ENCODE results near the gene TRIM63. TPM values are rescaled to one million over a fixed set of nuclear protein-coding genes. Genes with fewer than 3 reads are reported as not detected.
A peak's percentile ranks its signal among the peaks of the same experiment; 100 is the strongest.

TRIM63 gene
- total and polyA plus RNA-seq, 2 of the 13 experiments (the other 11 are each of a cell fraction or from before 2014, with no cell fraction given), result not detected

DNA sequence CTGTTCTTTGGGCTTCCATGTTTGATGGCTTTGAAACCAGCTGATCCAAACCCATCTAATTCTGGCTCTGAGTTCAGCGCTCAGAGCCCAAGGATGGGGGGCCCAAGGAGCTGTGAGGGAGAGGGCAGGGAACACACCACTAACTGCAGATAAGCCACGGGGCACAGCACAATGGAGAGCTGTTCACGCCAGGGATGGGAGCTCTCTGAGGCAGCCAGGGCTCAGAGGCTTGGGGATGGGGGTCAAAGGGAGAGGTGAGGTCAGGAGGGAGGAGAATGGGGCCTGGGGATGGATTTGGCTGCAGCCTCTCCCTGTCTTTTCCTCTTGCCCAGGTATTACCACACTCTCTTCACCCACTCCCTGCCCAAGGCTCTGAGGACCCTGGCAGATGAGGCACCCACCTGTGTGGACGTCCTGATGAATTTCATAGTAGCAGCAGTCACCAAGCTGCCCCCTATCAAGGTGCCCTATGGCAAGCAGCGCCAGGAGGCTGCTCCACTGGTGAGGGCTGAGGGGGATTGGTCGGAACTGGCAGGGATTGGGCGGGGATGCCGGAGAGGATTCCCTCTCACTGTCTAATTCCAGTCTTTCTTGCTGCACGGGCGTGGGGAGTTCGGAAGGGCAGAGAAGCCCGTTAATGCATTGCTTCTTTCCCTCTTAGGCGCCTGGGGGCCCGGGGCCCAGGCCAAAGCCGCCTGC, 32.8 kb downstream of the TRIM63 start:
- FAIRE-seq, result no peak
- no peak for TF ChIP-seq ZFP62 (CRISPR knock-in tag; IDR thresholded peaks at IDR 0.05)
- no peak for TF ChIP-seq KLF13 (CRISPR knock-in tag; IDR thresholded peaks at IDR 0.05)
- TF ChIP-seq CAMTA2 (CRISPR knock-in tag; IDR thresholded peaks at IDR 0.05; ENCODE audit: borderline replicate concordance), result 0 out of 2 replicates have a peak, but pooled peaks have one; percentile 58
- no peak for TF ChIP-seq ZMYM3 (CRISPR knock-in tag; IDR thresholded peaks at IDR 0.05)
- peak; percentile 6; the same call in 1 of the 2 replicates for TF ChIP-seq HES4 (CRISPR knock-in tag; IDR thresholded peaks at IDR 0.05; ENCODE audit: borderline replicate concordance)
- TF ChIP-seq LCORL (IDR thresholded peaks at IDR 0.05), result no peak
- TF ChIP-seq LCORL (CRISPR knock-in tag; IDR thresholded peaks at IDR 0.05), result no peak
- TF ChIP-seq NR2F1 (CRISPR knock-in tag; IDR thresholded peaks at IDR 0.05), result no peak
- TF ChIP-seq PAXIP1 (CRISPR knock-in tag; conservative IDR thresholded peaks at IDR 0.05), result no peak
- TF ChIP-seq ZFP1 (CRISPR knock-in tag; IDR thresholded peaks at IDR 0.05), result no peak
- no peak for TF ChIP-seq ZFX (CRISPR knock-in tag; IDR thresholded peaks at IDR 0.05; ENCODE audit: low read depth)
- TF ChIP-seq, protein P1, sequence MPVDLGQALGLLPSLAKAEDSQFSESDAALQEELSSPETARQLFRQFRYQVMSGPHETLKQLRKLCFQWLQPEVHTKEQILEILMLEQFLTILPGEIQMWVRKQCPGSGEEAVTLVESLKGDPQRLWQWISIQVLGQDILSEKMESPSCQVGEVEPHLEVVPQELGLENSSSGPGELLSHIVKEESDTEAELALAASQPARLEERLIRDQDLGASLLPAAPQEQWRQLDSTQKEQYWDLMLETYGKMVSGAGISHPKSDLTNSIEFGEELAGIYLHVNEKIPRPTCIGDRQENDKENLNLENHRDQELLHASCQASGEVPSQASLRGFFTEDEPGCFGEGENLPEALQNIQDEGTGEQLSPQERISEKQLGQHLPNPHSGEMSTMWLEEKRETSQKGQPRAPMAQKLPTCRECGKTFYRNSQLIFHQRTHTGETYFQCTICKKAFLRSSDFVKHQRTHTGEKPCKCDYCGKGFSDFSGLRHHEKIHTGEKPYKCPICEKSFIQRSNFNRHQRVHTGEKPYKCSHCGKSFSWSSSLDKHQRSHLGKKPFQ (CRISPR knock-in tag; IDR thresholded peaks at IDR 0.05; ENCODE audit: insufficient replicate concordance), result peak; percentile 10
- TF ChIP-seq ZZZ3 (CRISPR knock-in tag; IDR thresholded peaks at IDR 0.05; ENCODE audit: borderline replicate concordance), result 0 out of 2 replicates have a peak, but pooled peaks have one; percentile 1
- TF ChIP-seq IKZF1 (IDR thresholded peaks at IDR 0.05), result no peak
- TF ChIP-seq NR3C1 (CRISPR knock-in tag; IDR thresholded peaks at IDR 0.05), result no peak
- TF ChIP-seq ZFP37 (CRISPR knock-in tag; IDR thresholded peaks at IDR 0.05; ENCODE audit: borderline replicate concordance), result no peak
- TF ChIP-seq MAFF (IDR thresholded peaks at IDR 0.05; ENCODE audit: low read depth, low read length), result no peak

More for the DNA sequence above, 32.8 kb downstream of the TRIM63 start:
- DNase-seq (ENCODE audit: low spot score) (no peak), ATAC-seq (peak; percentile 4)
- Histone ChIP-seq H2AFZ (ENCODE audit: low read length) (peak overlapping the region; percentile 20), H3K27me3 (ENCODE audit: control insufficient read depth in 1 of 2, insufficient read depth in 2 of 2, low read length in 2 of 2) (peaks cover 0 to 44% of the 10 kb centered on the region in 2 experiments; a peak in 4 of 5 replicates), H3K4me1 (ENCODE audit: insufficient read depth, low read length) (peaks cover 44% of the 10 kb centered on the region), H3K27ac (ENCODE audit: extremely low read length, insufficient read depth, low read length) (no peak overlapping the region), H3K4me3 (replicated peaks in 1 of 3; ENCODE audit: insufficient read depth in 1 of 3, low read depth in 2 of 3, low read length in 3 of 3) (peak overlapping the region; percentile 36 to 93 (median 73)), H3K79me2 (ENCODE audit: insufficient read depth, low read length) (no peaks in the 10 kb centered on the region), H3K9ac (ENCODE audit: insufficient read depth, low read depth, low read length) (peak overlapping the region; percentile 67; the same call in 1 of the 2 replicates), H3K36me3 (replicated peaks in 1 of 2; ENCODE audit: control insufficient read depth in 1 of 2, insufficient read depth in 2 of 2, low read length in 2 of 2) (no peaks in the 10 kb centered on the region), H3K9me3 (ENCODE audit: low read length) (no peaks in the 10 kb centered on the region), H4K20me1 (ENCODE audit: insufficient read depth, low read length) (no peaks in the 10 kb centered on the region), H3K4me2 (ENCODE audit: low read depth, low read length) (peak overlapping the region; percentile 96)
- POLR2A ChIA-PET, result interaction anchor here (2.0 to 2.7 kb wide), 2 partner anchors 37 to 110 kb away, joined by 7 to 8 read pairs; partner anchors contain the start of gene PAFAH2
- 11% methylated on average over 11 of the region's 15 CpGs for WGBS (ENCODE audit: low lambda C conversion rate)
- intact Hi-C loops (cut with micrococcal nuclease; ENCODE audit: unreplicated experiment), result loop anchor here (1.0 to 5.0 kb wide), 3 partner anchors 78 to 128 kb away; partner anchors contain the start of gene PDIK1L
- BruUV-seq (replicated peaks), result no TSS peak
- CTCF ChIA-PET (ENCODE audit: low intra/inter-chr PET ratio, low total read pairs), result no interaction called here
- in situ Hi-C loops (cut with HindIII; ENCODE audit: extremely low pct_ligation_motif_present, low pct_unique_long_range_greater_than_20kb), result no loop called here
